Astrocyte (in vitro differentiated cells and primary cell): ENCODE results near the gene LRRC28.

Source experiments
- CTCF ChIP-seq: IDR thresholded peaks from 2 replicates; pipeline ENCODE4 v1.5.1; 2011; ENCODE audit warnings: low read depth, mild to moderate bottlenecking, inconsistent platforms, low read length, moderate library complexity; ENCODE audit not compliant: insufficient read depth
- EZH2 ChIP-seq: IDR thresholded peaks from 2 replicates; pipeline ENCODE4 v1.6.1; 2012; ENCODE audit warnings: mild to moderate bottlenecking, low read length, inconsistent platforms; ENCODE audit not compliant: insufficient read depth

- no peak for TF ChIP-seq CTCF
- no peak for TF ChIP-seq EZH2
Measured at GRCh38 chr15:99438691-99439523, 187.6 kb downstream of the LRRC28 start.
